GM21825 (cell line): ENCODE measurements around the gene AKAP7.
"Not testable (repeated sequence)": the region's sequence is repeated elsewhere in the genome, so short reads cannot be mapped to it uniquely, and the experiment has no call there.

ENCODE experiments used
- ATAC-seq: cut with Tn5 transposase; IDR thresholded peaks from one replicate; pipeline ENCODE4 v1.9.1; 2021; ENCODE audit warnings: mild to moderate bottlenecking, moderate library complexity; ENCODE audit not compliant: unreplicated experiment

AKAP7 gene

GRCh38 chr6:131250936-131251335 lies 115.7 kb downstream of the AKAP7 start:
- no peak for ATAC-seq

- no peak for ATAC-seq
Measured at GRCh38 chr6:131251590-131252199, 116.4 kb downstream of the AKAP7 start.

- ATAC-seq: no peak
Measured at GRCh38 chr6:131255434-131255833, 120.2 kb downstream of the AKAP7 start.

GRCh38 chr6:131255911-131256310 lies 120.6 kb downstream of the AKAP7 start:
- no peak for ATAC-seq

- no peak for ATAC-seq
Measured at GRCh38 chr6:131257104-131257503, 121.8 kb downstream of the AKAP7 start.

GRCh38 chr6:131258010-131258652 lies 122.9 kb downstream of the AKAP7 start:
- no peak for ATAC-seq

GRCh38 chr6:131258816-131259476 lies 123.7 kb downstream of the AKAP7 start:
- no peak for ATAC-seq

- not testable (repeated sequence) for ATAC-seq
Measured at GRCh38 chr6:131260960-131261359, 125.7 kb downstream of the AKAP7 start.

- no peak for ATAC-seq
Measured at GRCh38 chr6:131262060-131262459, 126.8 kb downstream of the AKAP7 start.

GRCh38 chr6:131265939-131266338 lies 130.7 kb downstream of the AKAP7 start:
- no peak for ATAC-seq

- no peak for ATAC-seq
Measured at GRCh38 chr6:131268303-131268702, 133.0 kb downstream of the AKAP7 start.

GRCh38 chr6:131269565-131270391 lies 134.5 kb downstream of the AKAP7 start:
- ATAC-seq: no peak

- no peak for ATAC-seq
Measured at GRCh38 chr6:131270534-131270933, 135.3 kb downstream of the AKAP7 start.

GRCh38 chr6:131275273-131275672 lies 140.0 kb downstream of the AKAP7 start:
- ATAC-seq: no peak

- ATAC-seq: no peak
Measured at GRCh38 chr6:131277591-131277990, 142.3 kb downstream of the AKAP7 start.

GRCh38 chr6:131281471-131282270 lies 146.4 kb downstream of the AKAP7 start:
- no peak for ATAC-seq

- no peak for ATAC-seq
Measured at GRCh38 chr6:131282365-131282764, 147.1 kb downstream of the AKAP7 start.

- ATAC-seq: no peak
Measured at GRCh38 chr6:131283466-131284175, 148.4 kb downstream of the AKAP7 start.

GRCh38 chr6:131285548-131285947 lies 150.3 kb downstream of the AKAP7 start:
- no peak for ATAC-seq

- no peak for ATAC-seq
Measured at GRCh38 chr6:131286469-131287040, 151.3 kb downstream of the AKAP7 start.
